Right renal cortex interstitium (tissue), 3 donors: Measurements from ENCODE around the gene P4HA2. TPM values are rescaled to one million over a fixed set of nuclear protein-coding genes. Genes with fewer than 3 reads are reported as not detected.

Experiments
- DNase-seq, 3 donors: peaks; one replicate each; pipeline ENCODE4 v3.0.0-alpha.2; 2013; ENCODE audit warnings: low read depth in 3 of 3, low spot score in 2 of 3
- polyA plus RNA-seq, 3 donors: library from polyadenylated mRNA; unstranded; fragments of 120-200 nt; gene quantifications; one replicate each; pipeline ENCODE4 v1.2.1, GENCODE V29; 2013; ENCODE audit not compliant: insufficient read length in 3 of 3

P4HA2 gene
- polyA plus RNA-seq, 3 donors: 31.0 to 37.2 (median 33.1) TPM

GRCh38 chr5:132265336-132266030 is 37.8 kb upstream of the P4HA2 start:
- DNase-seq: no peak

- no peak for DNase-seq
Observed at GRCh38 chr5:132264546-132265335, 37.1 kb upstream of the P4HA2 start.

GRCh38 chr5:132263548-132264261 is 36.1 kb upstream of the P4HA2 start:
- no peak for DNase-seq

- DNase-seq: no peak
Observed at GRCh38 chr5:132262882-132263547, 35.4 kb upstream of the P4HA2 start.

- no peak for DNase-seq
Observed at GRCh38 chr5:132261881-132262845, 34.5 kb upstream of the P4HA2 start.

- DNase-seq: no peak
Observed at GRCh38 chr5:132260714-132261551, 33.3 kb upstream of the P4HA2 start.

- no peak for DNase-seq
Observed at GRCh38 chr5:132260051-132260450, 32.4 kb upstream of the P4HA2 start.

- DNase-seq: no peak
Observed at GRCh38 chr5:132259069-132259851, 31.6 kb upstream of the P4HA2 start.

GRCh38 chr5:132258102-132259068 is 30.7 kb upstream of the P4HA2 start:
- no peak for DNase-seq

GRCh38 chr5:132257131-132258101 is 29.8 kb upstream of the P4HA2 start, which contains the start of gene PDLIM4:
PDLIM4 (plus strand) TSS chr5:132257696; CDS start chr5:132257735, 39 bp downstream.
- DNase-seq: no peak

- no peak for DNase-seq
Observed at GRCh38 chr5:132256783-132257130, 29.1 kb upstream of the P4HA2 start.

GRCh38 chr5:132256086-132256782 is 28.6 kb upstream of the P4HA2 start:
- DNase-seq: no peak

- no peak for DNase-seq
Observed at GRCh38 chr5:132254321-132254977, 26.8 kb upstream of the P4HA2 start.

GRCh38 chr5:132253452-132254320 is 26.0 kb upstream of the P4HA2 start:
- no peak for DNase-seq
